GM12801 (cell line): ENCODE results near the gene SLFNL1.

ENCODE experiments used
- TF ChIP-seq, protein P1 (sequence below): IDR thresholded peaks from one replicate; pipeline ENCODE4 v1.5.1; 2011; ENCODE audit warnings: control low read depth; ENCODE audit not compliant: insufficient read length; ENCODE audit errors: extremely low read depth

SLFNL1 gene

DNA sequence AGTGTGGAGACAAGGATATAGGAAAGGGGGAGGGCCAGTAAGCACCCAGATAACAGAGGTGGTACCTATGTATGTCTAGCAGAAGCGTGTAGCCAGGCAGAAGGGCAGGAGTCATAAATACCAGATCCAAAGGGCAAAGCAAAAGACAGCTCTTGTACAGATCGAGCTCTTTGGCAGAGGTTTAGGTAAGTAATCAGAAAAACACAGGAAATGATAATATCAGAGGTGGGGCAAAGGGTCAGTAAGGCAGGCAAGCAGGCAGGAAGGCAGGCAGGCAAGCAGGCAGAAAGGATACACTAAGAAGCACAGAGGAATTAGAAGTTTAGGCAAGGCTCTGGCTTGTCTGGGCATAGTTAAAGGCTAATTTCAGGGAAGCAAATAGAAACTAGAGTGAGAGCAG, 22.7 kb upstream of the SLFNL1 start:
- TF ChIP-seq, protein P1, sequence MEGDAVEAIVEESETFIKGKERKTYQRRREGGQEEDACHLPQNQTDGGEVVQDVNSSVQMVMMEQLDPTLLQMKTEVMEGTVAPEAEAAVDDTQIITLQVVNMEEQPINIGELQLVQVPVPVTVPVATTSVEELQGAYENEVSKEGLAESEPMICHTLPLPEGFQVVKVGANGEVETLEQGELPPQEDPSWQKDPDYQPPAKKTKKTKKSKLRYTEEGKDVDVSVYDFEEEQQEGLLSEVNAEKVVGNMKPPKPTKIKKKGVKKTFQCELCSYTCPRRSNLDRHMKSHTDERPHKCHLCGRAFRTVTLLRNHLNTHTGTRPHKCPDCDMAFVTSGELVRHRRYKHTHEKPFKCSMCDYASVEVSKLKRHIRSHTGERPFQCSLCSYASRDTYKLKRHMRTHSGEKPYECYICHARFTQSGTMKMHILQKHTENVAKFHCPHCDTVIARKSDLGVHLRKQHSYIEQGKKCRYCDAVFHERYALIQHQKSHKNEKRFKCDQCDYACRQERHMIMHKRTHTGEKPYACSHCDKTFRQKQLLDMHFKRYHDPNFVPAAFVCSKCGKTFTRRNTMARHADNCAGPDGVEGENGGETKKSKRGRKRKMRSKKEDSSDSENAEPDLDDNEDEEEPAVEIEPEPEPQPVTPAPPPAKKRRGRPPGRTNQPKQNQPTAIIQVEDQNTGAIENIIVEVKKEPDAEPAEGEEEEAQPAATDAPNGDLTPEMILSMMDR: no peak

GRCh38 chr1:41041614-41042270, 20.2 kb upstream of the SLFNL1 start:
- TF ChIP-seq, protein P1: no peak

DNA sequence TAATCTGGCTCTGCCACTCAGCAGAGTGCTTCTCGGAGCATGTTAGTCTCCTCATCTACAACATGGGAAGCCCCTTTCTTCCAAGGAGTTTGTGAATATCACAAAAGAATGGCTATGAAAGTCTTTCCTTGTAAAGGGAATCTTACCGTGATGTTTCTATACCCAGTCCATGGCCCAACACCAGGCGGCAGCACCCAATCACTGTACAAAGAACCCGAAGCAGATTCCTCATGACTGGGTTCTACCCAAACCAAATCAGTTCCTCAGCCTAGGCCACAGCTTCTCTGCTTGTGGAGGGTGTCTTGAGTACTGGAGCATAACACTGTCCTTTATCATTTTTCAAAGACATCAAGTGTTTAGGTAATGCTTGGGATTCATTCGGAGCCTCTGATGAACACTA, 16.6 kb upstream of the SLFNL1 start:
- TF ChIP-seq, protein P1: no peak

GRCh38 chr1:41037116-41037903, 15.8 kb upstream of the SLFNL1 start:
- TF ChIP-seq, protein P1: no peak

GRCh38 chr1:41033272-41033671, 11.7 kb upstream of the SLFNL1 start:
- TF ChIP-seq, protein P1: no peak

GRCh38 chr1:41032147-41032546, 10.6 kb upstream of the SLFNL1 start:
- TF ChIP-seq, protein P1: no peak

DNA sequence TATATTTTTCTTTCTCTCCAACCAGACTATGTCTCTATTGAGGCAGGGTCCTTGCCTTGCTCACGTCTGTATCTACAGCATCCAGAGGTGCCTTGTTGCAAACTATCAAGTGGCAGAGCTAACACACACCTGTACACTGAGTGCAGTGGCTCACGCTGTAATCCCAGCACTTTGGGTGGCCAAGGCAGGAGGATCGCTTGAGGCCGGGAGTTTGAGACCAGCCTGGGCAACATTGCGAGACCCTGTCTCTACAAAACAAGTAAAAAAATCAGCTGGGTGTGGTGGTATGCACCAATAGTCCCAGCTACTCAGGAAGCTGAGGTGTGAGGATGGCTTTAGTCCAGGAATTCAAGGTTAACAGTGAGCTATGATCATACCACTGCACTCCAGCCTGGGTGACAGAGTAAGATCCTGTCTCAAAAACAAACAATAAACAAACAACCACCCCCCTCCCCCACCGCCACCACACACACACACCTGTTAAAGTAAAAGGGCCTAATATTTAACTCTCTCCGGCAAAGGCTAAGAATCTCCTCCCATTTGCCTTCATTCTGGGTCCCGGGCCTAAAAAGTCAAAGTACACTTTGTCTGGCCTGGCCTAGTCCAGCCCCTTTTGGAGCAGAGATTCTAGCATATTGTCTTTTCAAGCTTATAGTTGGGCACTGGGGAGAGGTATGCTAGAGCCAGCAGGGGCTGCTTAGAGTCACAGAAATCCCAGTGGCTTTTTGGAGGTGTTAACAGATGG, 9.5 kb upstream of the SLFNL1 start:
- TF ChIP-seq, protein P1: no peak
